Tibial artery (tissue), 4 donors: ENCODE results near the gene UGT1A8.
"Not testable (repeated sequence)": the region's sequence is repeated elsewhere in the genome, so short reads cannot be mapped to it uniquely, and the experiment has no call there.

Experiments
- DNase-seq, 2 donors: peaks; one replicate each; pipeline ENCODE4 v3.0.0-alpha.2; 2019
- H3K27ac ChIP-seq, 2 donors: fragments of 200-600 bp; sonication (generic) in 1 of 2; 1 replicate in 1 of 2; 2 replicates in 1 of 2; pipeline ENCODE4 v1.5.1; 2018 to 2019; ENCODE audit warnings: mild to moderate bottlenecking in 1 of 2
- H3K27me3 ChIP-seq, 2 donors: fragments of 200-600 bp; sonication (generic) in 1 of 2; one replicate each; pipeline versions ENCODE4 v1.5.1 to v1.6.0; 2016 to 2019
- H3K36me3 ChIP-seq, 3 donors: fragments of 200-600 bp; sonication (generic) in 2 of 3; one replicate each; pipeline ENCODE4 v1.5.1; 2016 to 2019; ENCODE audit warnings: mild to moderate bottlenecking in 2 of 3
- H3K4me1 ChIP-seq, 4 donors: fragments of 200-600 bp; sonication (generic) in 2 of 4; 1 replicate in 3 of 4; 2 replicates in 1 of 4; pipeline ENCODE4 v1.5.1; 2016 to 2019
- H3K4me3 ChIP-seq, 2 donors: fragments of 200-600 bp; sonication (generic) in 1 of 2; 1 replicate in 1 of 2; 2 replicates in 1 of 2; pipeline ENCODE4 v1.5.1; 2018 to 2019; ENCODE audit warnings: mild to moderate bottlenecking in 2 of 2
- H3K9me3 ChIP-seq, 3 donors: fragments of 200-600 bp; sonication (generic) in 1 of 3; one replicate each; pipeline ENCODE4 v1.5.1; 2016 to 2019
- CTCF ChIP-seq, 2 experiments: fragments of 200-600 bp in 1 of 2; fragments of 450-650 bp in 1 of 2; IDR thresholded peaks; one replicate each; pipeline ENCODE4 v1.5.1; 2017 to 2019; ENCODE audit warnings: antibody characterized with exemption in 2 of 2, mild to moderate bottlenecking in 1 of 2, moderate library complexity in 1 of 2
- intact Hi-C: fragments of 100-400 bp; cut with DNase I; formaldehyde crosslinking; loops from one replicate; pipeline ENCODE4 v1.15.0; 2023; ENCODE audit warnings: low total_unique reads

The UGT1A8 gene

GRCh38 chr2:233698740-233699139 lies 81.3 kb downstream of the UGT1A8 start:
- no peak overlapping the region for H3K4me3 ChIP-seq
- no peaks in the 10 kb centered on the region for H3K9me3 ChIP-seq
- H3K27ac ChIP-seq: no peak overlapping the region
- H3K27me3 ChIP-seq: no peaks in the 10 kb centered on the region
- TF ChIP-seq CTCF (IDR thresholded peaks at IDR 0.05): no peak
- no peak for DNase-seq
- intact Hi-C loops: no loop called here
- H3K4me1 ChIP-seq: peaks cover 0 to 2% (median 0%) of the 10 kb centered on the region in 4 donors
- H3K36me3 ChIP-seq: no peaks in the 10 kb centered on the region

DNA sequence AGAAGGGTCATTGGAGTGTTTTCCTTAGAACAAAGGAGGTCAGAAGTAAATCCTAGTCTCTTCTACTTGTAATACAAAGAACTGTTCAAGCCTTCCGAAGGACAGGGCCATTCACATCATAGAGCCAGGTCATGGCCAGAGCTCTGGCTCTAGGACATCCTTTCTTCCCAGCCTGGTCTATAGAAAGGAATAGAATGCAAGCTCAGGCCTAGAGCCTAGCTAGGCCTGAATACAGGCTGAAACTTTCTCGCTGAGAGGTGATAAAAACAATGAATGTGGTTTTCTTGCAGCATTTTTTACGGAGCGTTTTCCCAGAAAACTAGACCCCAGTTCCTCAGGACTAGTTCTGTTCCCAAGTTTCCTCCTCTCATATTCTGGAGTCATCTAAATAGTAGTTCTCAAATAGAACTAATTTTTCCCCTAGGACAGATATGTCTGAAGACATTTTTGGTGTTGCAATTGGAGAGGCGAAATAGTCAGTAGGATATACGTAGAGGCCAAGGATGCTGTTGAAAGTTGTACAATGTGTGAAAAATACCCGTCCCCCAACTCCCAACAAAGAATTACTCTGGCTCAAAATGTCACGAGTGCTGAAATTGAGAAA lies 82.1 kb downstream of the UGT1A8 start:
- H3K4me3 ChIP-seq: no peak overlapping the region
- DNase-seq: no peak
- TF ChIP-seq CTCF (IDR thresholded peaks at IDR 0.05): no peak
- H3K27me3 ChIP-seq: no peaks in the 10 kb centered on the region
- intact Hi-C loops: loop anchor here (10.0 kb wide), 1 partner anchor 255 kb away; no protein-coding TSS in a partner anchor
- H3K27ac ChIP-seq: no peak overlapping the region
- H3K4me1 ChIP-seq: peaks cover 0 to 2% (median 0%) of the 10 kb centered on the region in 4 donors
- no peaks in the 10 kb centered on the region for H3K9me3 ChIP-seq
- H3K36me3 ChIP-seq: no peaks in the 10 kb centered on the region

DNA sequence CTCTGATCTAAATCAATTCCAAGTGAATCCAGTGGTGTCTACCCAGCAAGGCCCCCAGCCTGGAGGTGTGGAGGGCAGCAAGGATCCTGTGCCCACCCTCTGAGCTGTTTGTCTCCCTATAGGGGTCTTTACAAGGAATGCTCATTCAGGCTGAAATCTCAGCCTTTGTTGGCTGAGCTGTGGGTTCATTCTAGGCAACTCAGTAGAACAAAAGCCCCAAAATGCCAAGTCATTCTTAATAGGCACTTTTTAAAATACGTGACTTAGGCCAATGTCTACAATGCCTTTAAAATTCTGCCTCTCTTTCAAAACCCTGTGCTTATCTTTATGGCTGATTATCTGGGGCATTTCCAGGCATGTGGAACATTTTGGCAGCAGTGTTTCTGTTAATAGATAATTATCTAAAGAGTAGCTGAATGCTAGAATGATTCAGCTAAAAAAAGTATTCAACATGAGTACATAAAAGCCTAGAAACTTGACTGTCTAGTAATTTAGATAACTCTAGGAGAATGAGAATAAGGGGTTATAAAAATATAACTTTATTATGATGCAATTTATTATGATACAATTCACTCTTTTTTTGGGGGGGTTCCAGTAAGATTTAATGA lies 82.7 kb downstream of the UGT1A8 start:
- no peak overlapping the region for H3K4me3 ChIP-seq
- TF ChIP-seq CTCF (IDR thresholded peaks at IDR 0.05): no peak
- DNase-seq: no peak
- intact Hi-C loops: loop anchor here (10.0 kb wide), 1 partner anchor 255 kb away; no protein-coding TSS in a partner anchor
- no peaks in the 10 kb centered on the region for H3K27me3 ChIP-seq
- peaks cover 0 to 2% (median 0%) of the 10 kb centered on the region in 4 donors for H3K4me1 ChIP-seq
- H3K36me3 ChIP-seq: no peaks in the 10 kb centered on the region
- no peak overlapping the region for H3K27ac ChIP-seq
- no peaks in the 10 kb centered on the region for H3K9me3 ChIP-seq

DNA sequence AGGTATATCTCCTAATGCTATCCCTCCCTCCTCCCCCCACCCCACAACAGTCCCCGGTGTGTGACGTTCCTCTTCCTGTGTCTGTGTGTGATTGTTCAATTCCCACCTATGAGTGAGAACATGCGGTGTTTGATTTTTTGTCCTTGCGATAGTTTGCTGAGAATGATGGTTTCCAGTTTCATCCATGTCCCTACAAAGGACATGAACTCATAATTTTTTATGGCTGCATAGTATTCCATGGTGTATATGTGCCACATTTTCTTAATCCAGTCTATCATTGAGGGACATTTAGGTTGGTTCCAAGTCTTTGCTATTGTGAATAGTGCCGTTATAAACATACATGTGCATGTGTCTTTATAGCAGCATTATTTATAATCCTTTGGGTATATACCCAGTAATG lies 83.4 kb downstream of the UGT1A8 start:
- not testable (repeated sequence) for H3K27ac ChIP-seq

DNA sequence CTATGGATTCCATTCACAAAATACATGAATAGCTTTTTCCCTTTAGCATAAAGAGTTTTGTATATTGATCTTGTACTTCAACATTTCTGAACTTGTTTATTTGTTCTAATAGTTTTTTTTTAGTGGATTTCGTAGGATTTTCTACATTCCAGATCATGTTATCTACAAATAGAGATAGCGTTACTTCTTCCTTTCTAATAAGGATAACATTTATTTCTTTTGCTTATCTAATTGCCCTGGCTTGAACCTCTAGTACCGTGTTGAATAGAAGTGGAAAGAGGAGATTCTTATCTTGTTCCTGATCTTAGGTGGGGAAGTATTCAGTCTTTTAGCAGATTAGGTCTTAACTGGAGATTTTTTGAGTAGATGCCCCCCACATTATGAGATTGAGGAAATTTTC lies 84.8 kb downstream of the UGT1A8 start:
- Histone ChIP-seq H3K36me3 (no peaks in the 10 kb centered on the region), H3K9me3 (no peaks in the 10 kb centered on the region), H3K4me3 (no peak overlapping the region), H3K4me1 (peaks cover 0 to 2% (median 0%) of the 10 kb centered on the region in 4 donors), H3K27me3 (no peaks in the 10 kb centered on the region), H3K27ac (no peak overlapping the region)
- no peak for DNase-seq
- TF ChIP-seq CTCF (IDR thresholded peaks at IDR 0.05): no peak
- intact Hi-C loops: loop anchor here (10.0 kb wide), 1 partner anchor 257 kb away; no protein-coding TSS in a partner anchor

More for the DNA sequence above, 83.4 kb downstream of the UGT1A8 start:
- DNase-seq, H3K9me3 ChIP-seq, H3K4me1 ChIP-seq, H3K27me3 ChIP-seq, H3K36me3 ChIP-seq, H3K4me3 ChIP-seq: not testable (repeated sequence)
- intact Hi-C loops: loop anchor here (10.0 kb wide), 1 partner anchor 256 kb away; no protein-coding TSS in a partner anchor

DNA sequence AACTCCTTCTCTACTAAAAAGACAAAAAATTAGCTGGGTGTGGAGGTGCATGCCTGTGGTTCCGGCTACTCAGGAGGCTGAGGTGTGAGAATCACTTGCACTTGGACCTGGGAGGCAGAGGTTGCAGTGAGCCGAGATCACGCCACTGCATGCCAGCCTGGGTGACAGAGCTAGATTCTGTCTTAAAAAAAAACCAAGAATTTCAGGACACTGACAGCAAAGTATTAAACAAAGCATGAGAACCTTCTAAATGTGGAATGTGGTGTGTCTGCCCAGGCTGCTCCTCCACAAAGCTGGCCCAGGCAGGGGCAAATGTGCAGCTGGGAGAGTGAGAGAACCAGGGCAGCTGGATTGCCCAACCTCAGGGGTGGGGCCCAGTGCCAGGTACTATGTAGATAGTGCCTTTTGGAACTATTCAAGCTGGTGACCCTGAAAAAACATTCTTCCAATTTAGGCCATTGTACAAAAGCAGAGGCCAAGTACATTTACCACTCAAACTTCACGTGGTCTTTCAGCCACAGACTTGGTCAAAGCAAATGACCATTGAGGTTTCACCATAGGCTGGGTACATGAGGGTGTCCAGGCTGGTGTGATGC lies 88.6 kb downstream of the UGT1A8 start:
- Histone ChIP-seq H3K4me1 (no peaks in the 10 kb centered on the region), H3K27ac (no peak overlapping the region), H3K36me3 (no peaks in the 10 kb centered on the region), H3K9me3 (no peaks in the 10 kb centered on the region), H3K27me3 (peaks cover 0 to 2% of the 10 kb centered on the region in 2 donors), H3K4me3 (no peak overlapping the region)
- no peak for TF ChIP-seq CTCF (IDR thresholded peaks at IDR 0.05)
- intact Hi-C loops: loop anchor here (10.0 kb wide), 1 partner anchor 261 kb away; no protein-coding TSS in a partner anchor
- no peak for DNase-seq
